Stimulated activated CD8-positive, alpha-beta memory T cell treated with anti-CD3 and anti-CD28 coated beads, Interleukin-2, amount 100 ng/mL, for 48 hours (primary cell): ENCODE measurements around the gene MCL1.
"Not testable (repeated sequence)": the region's sequence is repeated elsewhere in the genome, so short reads cannot be mapped to it uniquely, and the experiment has no call there.

Experiments
- DNase-seq, 2 donors: peaks; one replicate each; pipeline ENCODE4 v3.0.0-alpha.2; 2020; ENCODE audit warnings: low read depth in 2 of 2

Gene MCL1

GRCh38 chr1:150579110-150579944, at the start of gene MCL1:
Gene MCL1, minus strand, starts transcription at chr1:150579610. Its CDS starts 80 bp downstream, at chr1:150579530.
- peak; percentile 77 to 86 for DNase-seq

GRCh38 chr1:150628766-150629114, 49.3 kb upstream of the MCL1 start:
- no peak for DNase-seq

GRCh38 chr1:150627826-150628410, 48.5 kb upstream of the MCL1 start:
- DNase-seq, result no peak

- peak in 1 of 2 donors; percentile 35 for DNase-seq
These were observed 46.7 kb upstream of the MCL1 start for GRCh38 chr1:150626150-150626549.

GRCh38 chr1:150624546-150624945, 45.1 kb upstream of the MCL1 start:
- DNase-seq, result not testable (repeated sequence)

GRCh38 chr1:150624134-150624533, 44.7 kb upstream of the MCL1 start:
- DNase-seq, result not testable (repeated sequence)

- DNase-seq, result no peak
These were observed 43.0 kb upstream of the MCL1 start for GRCh38 chr1:150622303-150622975.

- peak in 1 of 2 donors; percentile 32 for DNase-seq
These were observed 42.3 kb upstream of the MCL1 start for GRCh38 chr1:150621497-150622302.

- DNase-seq, result no peak
These were observed 41.5 kb upstream of the MCL1 start for GRCh38 chr1:150620919-150621318.

- DNase-seq, result no peak
These were observed 40.4 kb upstream of the MCL1 start for GRCh38 chr1:150619576-150620509.

GRCh38 chr1:150615346-150616201, 36.2 kb upstream of the MCL1 start:
- DNase-seq, result no peak

GRCh38 chr1:150613061-150613920, 33.9 kb upstream of the MCL1 start:
- DNase-seq, result peak in 1 of 2 donors; percentile 37

- DNase-seq, result no peak
These were observed 32.6 kb upstream of the MCL1 start for GRCh38 chr1:150612014-150612345.

- DNase-seq, result no peak
These were observed 31.2 kb upstream of the MCL1 start for GRCh38 chr1:150610576-150610975.

GRCh38 chr1:150609732-150610131, 30.3 kb upstream of the MCL1 start:
- DNase-seq, result no peak

- DNase-seq, result no peak
These were observed 27.2 kb upstream of the MCL1 start for GRCh38 chr1:150606463-150607142.

GRCh38 chr1:150605451-150605731, 26.0 kb upstream of the MCL1 start:
- DNase-seq, result not testable (repeated sequence)

GRCh38 chr1:150604226-150604588, 24.8 kb upstream of the MCL1 start:
- DNase-seq, result no peak

- no peak for DNase-seq
These were observed 24.3 kb upstream of the MCL1 start for GRCh38 chr1:150603711-150604110.
